ENCODE measurements around the gene CELA3B.
"Not testable (repeated sequence)": the region's sequence is repeated elsewhere in the genome, so short reads cannot be mapped to it uniquely, and the experiment has no call there.

CELA3B gene

GRCh38 chr1:21982122-21982521 lies 5.3 kb downstream of the CELA3B start:
- not testable (repeated sequence) for H3K4me3 ChIP-seq (ENCODE audit: low read length); H3K9me3 ChIP-seq (ENCODE audit: control insufficient read depth, low read length); DNase-seq (ENCODE audit: low read depth); H3K9ac ChIP-seq (ENCODE audit: low read length); H3K36me3 ChIP-seq (ENCODE audit: control insufficient read depth, insufficient read depth, low read length, severe bottlenecking); H3K4me1 ChIP-seq (ENCODE audit: control insufficient read depth, insufficient read depth, low read length); H3K27me3 ChIP-seq (replicated peaks; ENCODE audit: control insufficient read depth, insufficient read depth, low read length)

GRCh38 chr1:21983539-21983938 lies 6.7 kb downstream of the CELA3B start:
- not testable (repeated sequence) for H3K4me1 ChIP-seq (ENCODE audit: control insufficient read depth, insufficient read depth, low read length); DNase-seq (ENCODE audit: low read depth); H3K36me3 ChIP-seq (ENCODE audit: control insufficient read depth, insufficient read depth, low read length, severe bottlenecking); H3K4me3 ChIP-seq (ENCODE audit: low read length); H3K27me3 ChIP-seq (replicated peaks; ENCODE audit: control insufficient read depth, insufficient read depth, low read length); H3K9me3 ChIP-seq (ENCODE audit: control insufficient read depth, low read length); H3K9ac ChIP-seq (ENCODE audit: low read length)

GRCh38 chr1:21985893-21986292 lies 9.1 kb downstream of the CELA3B start:
- H3K9ac ChIP-seq (ENCODE audit: low read length); H3K36me3 ChIP-seq (ENCODE audit: control insufficient read depth, insufficient read depth, low read length, severe bottlenecking); H3K4me1 ChIP-seq (ENCODE audit: control insufficient read depth, insufficient read depth, low read length); H3K4me3 ChIP-seq (ENCODE audit: low read length); H3K27me3 ChIP-seq (replicated peaks; ENCODE audit: control insufficient read depth, insufficient read depth, low read length); H3K9me3 ChIP-seq (ENCODE audit: control insufficient read depth, low read length); DNase-seq (ENCODE audit: low read depth): not testable (repeated sequence)

GRCh38 chr1:21986386-21986785 lies 9.6 kb downstream of the CELA3B start:
- not testable (repeated sequence) for H3K36me3 ChIP-seq (ENCODE audit: control insufficient read depth, insufficient read depth, low read length, severe bottlenecking); H3K27me3 ChIP-seq (replicated peaks; ENCODE audit: control insufficient read depth, insufficient read depth, low read length); DNase-seq (ENCODE audit: low read depth)

GRCh38 chr1:21989672-21990393 lies 13.0 kb downstream of the CELA3B start:
- not testable (repeated sequence) for H3K9me3 ChIP-seq (ENCODE audit: control insufficient read depth, low read length); H3K4me3 ChIP-seq (ENCODE audit: low read length); H3K4me1 ChIP-seq (ENCODE audit: control insufficient read depth, insufficient read depth, low read length); H3K36me3 ChIP-seq (ENCODE audit: control insufficient read depth, insufficient read depth, low read length, severe bottlenecking); DNase-seq (ENCODE audit: low read depth); H3K27me3 ChIP-seq (replicated peaks; ENCODE audit: control insufficient read depth, insufficient read depth, low read length); H3K9ac ChIP-seq (ENCODE audit: low read length)

More at GRCh38 chr1:21986386-21986785, 9.6 kb downstream of the CELA3B start:
- H3K4me1 ChIP-seq (ENCODE audit: control insufficient read depth, insufficient read depth, low read length); H3K9me3 ChIP-seq (ENCODE audit: control insufficient read depth, low read length); H3K9ac ChIP-seq (ENCODE audit: low read length); H3K4me3 ChIP-seq (ENCODE audit: low read length): not testable (repeated sequence)

GRCh38 chr1:21992186-21992585 lies 15.4 kb downstream of the CELA3B start:
- not testable (repeated sequence) for H3K4me1 ChIP-seq (ENCODE audit: control insufficient read depth, insufficient read depth, low read length); H3K9me3 ChIP-seq (ENCODE audit: control insufficient read depth, low read length); H3K4me3 ChIP-seq (ENCODE audit: low read length); H3K27me3 ChIP-seq (replicated peaks; ENCODE audit: control insufficient read depth, insufficient read depth, low read length); DNase-seq (ENCODE audit: low read depth); H3K9ac ChIP-seq (ENCODE audit: low read length); H3K36me3 ChIP-seq (ENCODE audit: control insufficient read depth, insufficient read depth, low read length, severe bottlenecking)

GRCh38 chr1:21994716-21995115 lies 17.9 kb downstream of the CELA3B start:
- H3K4me1 ChIP-seq (ENCODE audit: control insufficient read depth, insufficient read depth, low read length); H3K9me3 ChIP-seq (ENCODE audit: control insufficient read depth, low read length); H3K27me3 ChIP-seq (replicated peaks; ENCODE audit: control insufficient read depth, insufficient read depth, low read length); H3K4me3 ChIP-seq (ENCODE audit: low read length); H3K9ac ChIP-seq (ENCODE audit: low read length); H3K36me3 ChIP-seq (ENCODE audit: control insufficient read depth, insufficient read depth, low read length, severe bottlenecking); DNase-seq (ENCODE audit: low read depth): not testable (repeated sequence)

- not testable (repeated sequence) for H3K27me3 ChIP-seq (replicated peaks; ENCODE audit: control insufficient read depth, insufficient read depth, low read length); H3K36me3 ChIP-seq (ENCODE audit: control insufficient read depth, insufficient read depth, low read length, severe bottlenecking); DNase-seq (ENCODE audit: low read depth); H3K9ac ChIP-seq (ENCODE audit: low read length); H3K4me1 ChIP-seq (ENCODE audit: control insufficient read depth, insufficient read depth, low read length); H3K4me3 ChIP-seq (ENCODE audit: low read length); H3K9me3 ChIP-seq (ENCODE audit: control insufficient read depth, low read length)
Observed at GRCh38 chr1:21996663-21996970, 19.8 kb downstream of the CELA3B start.

- DNase-seq (ENCODE audit: low read depth); H3K9ac ChIP-seq (ENCODE audit: low read length); H3K36me3 ChIP-seq (ENCODE audit: control insufficient read depth, insufficient read depth, low read length, severe bottlenecking); H3K9me3 ChIP-seq (ENCODE audit: control insufficient read depth, low read length); H3K4me1 ChIP-seq (ENCODE audit: control insufficient read depth, insufficient read depth, low read length); H3K4me3 ChIP-seq (ENCODE audit: low read length); H3K27me3 ChIP-seq (replicated peaks; ENCODE audit: control insufficient read depth, insufficient read depth, low read length): not testable (repeated sequence)
Observed at GRCh38 chr1:21997891-21998623, 21.2 kb downstream of the CELA3B start.

- not testable (repeated sequence) for H3K4me3 ChIP-seq (ENCODE audit: low read length); DNase-seq (ENCODE audit: low read depth); H3K36me3 ChIP-seq (ENCODE audit: control insufficient read depth, insufficient read depth, low read length, severe bottlenecking); H3K9ac ChIP-seq (ENCODE audit: low read length); H3K9me3 ChIP-seq (ENCODE audit: control insufficient read depth, low read length); H3K27me3 ChIP-seq (replicated peaks; ENCODE audit: control insufficient read depth, insufficient read depth, low read length); H3K4me1 ChIP-seq (ENCODE audit: control insufficient read depth, insufficient read depth, low read length)
Observed at GRCh38 chr1:21998624-21999294, 21.9 kb downstream of the CELA3B start.

- not testable (repeated sequence) for H3K36me3 ChIP-seq (ENCODE audit: control insufficient read depth, insufficient read depth, low read length, severe bottlenecking); H3K27me3 ChIP-seq (replicated peaks; ENCODE audit: control insufficient read depth, insufficient read depth, low read length); DNase-seq (ENCODE audit: low read depth); H3K4me3 ChIP-seq (ENCODE audit: low read length); H3K9ac ChIP-seq (ENCODE audit: low read length); H3K4me1 ChIP-seq (ENCODE audit: control insufficient read depth, insufficient read depth, low read length); H3K9me3 ChIP-seq (ENCODE audit: control insufficient read depth, low read length)
Observed at GRCh38 chr1:21999645-22000044, 22.8 kb downstream of the CELA3B start.

Measured in adipocyte (in vitro differentiated cells).